ENCODE results near the gene GRWD1.

GRCh38 chr19:48443256-48443655 lies 2.5 kb upstream of the GRWD1 start:
- TF ChIP-seq CTCF (IDR thresholded peaks at IDR 0.05; ENCODE audit: low read depth, low read length), result no peak
- no peak for TF ChIP-seq POLR2A (IDR thresholded peaks at IDR 0.05; ENCODE audit: extremely low read depth, insufficient read length)
- no peak for TF ChIP-seq MAX (IDR thresholded peaks at IDR 0.05; ENCODE audit: low read depth, low read length)
- no peak for TF ChIP-seq MYC (IDR thresholded peaks at IDR 0.05; ENCODE audit: low read depth, low read length)

Data from NB4 (cell line).